HepG2 (cell line): ENCODE data around the gene P3H4. TPM values are rescaled to one million over a fixed set of nuclear protein-coding genes. Genes with fewer than 3 reads are reported as not detected.
A peak's percentile ranks its signal among the peaks of the same experiment; 100 is the strongest.

Source experiments
- DR1 ChIP-seq: sonication (generic); formaldehyde crosslinking; IDR thresholded peaks from 2 replicates; pipeline ENCODE4 v1.8.0; 2021; ENCODE audit warnings: mild to moderate bottlenecking, missing genetic modification reagents, inconsistent platforms
- FOXA3 ChIP-seq: IDR thresholded peaks from 2 replicates; pipeline ENCODE4 v1.6.1; 2016; ENCODE audit warnings: missing genetic modification reagents, missing compliant biosample characterization
- GZF1 ChIP-seq: sonication (generic); formaldehyde crosslinking; IDR thresholded peaks from 2 replicates; pipeline ENCODE4 v1.5.1; 2020; ENCODE audit warnings: mild to moderate bottlenecking, missing genetic modification reagents
- HIVEP1 ChIP-seq: sonication (generic); formaldehyde crosslinking; IDR thresholded peaks from 2 replicates; pipeline ENCODE4 v1.4.0; 2020; ENCODE audit warnings: mild to moderate bottlenecking, missing genetic modification reagents
- KLF11 ChIP-seq: IDR thresholded peaks from 2 replicates; pipeline ENCODE4 v1.6.1; 2016; ENCODE audit warnings: missing compliant biosample characterization
- KLF9 ChIP-seq: IDR thresholded peaks from 2 replicates; pipeline ENCODE4 v1.6.1; 2016; ENCODE audit warnings: low read depth
- MATR3 ChIP-seq: sonication (generic); formaldehyde crosslinking; IDR thresholded peaks from 2 replicates; pipeline ENCODE4 v1.4.0; 2020; ENCODE audit warnings: missing genetic modification reagents
- MZF1 ChIP-seq: sonication (generic); formaldehyde crosslinking; IDR thresholded peaks from 2 replicates; pipeline ENCODE4 v1.8.1; 2023; ENCODE audit warnings: mild to moderate bottlenecking, missing genetic modification reagents, borderline replicate concordance
- NFE2 ChIP-seq: sonication (generic); formaldehyde crosslinking; IDR thresholded peaks from 2 replicates; pipeline ENCODE4 v1.4.0; 2020; ENCODE audit warnings: missing genetic modification reagents
- NKX3-1 ChIP-seq: sonication (generic); formaldehyde crosslinking; IDR thresholded peaks from 2 replicates; pipeline ENCODE4 v1.5.0; 2020; ENCODE audit warnings: missing genetic modification reagents
- TCF7L2 ChIP-seq: IDR thresholded peaks from 2 replicates; pipeline ENCODE4 v1.6.1; 2011; ENCODE audit warnings: mild to moderate bottlenecking, low read depth, low read length, moderate library complexity
- ZSCAN29 ChIP-seq: sonication (generic); formaldehyde crosslinking; conservative IDR thresholded peaks from 2 replicates; pipeline ENCODE4 v1.4.0; 2020; ENCODE audit warnings: mild to moderate bottlenecking, missing genetic modification reagents
- polyA plus RNA-seq, 8 experiments: library from polyadenylated mRNA; depleted of rRNA in 3 of 8; stranded (reverse) in 7 of 8; unstranded in 1 of 8; fragments of >200 nt; fragmentation: Illumina TruSeq in 4 of 8; extraction: Trizol in 4 of 8; gene quantifications; 2 replicates each; pipeline versions ENCODE4 v1.2.1 to v1.2.3, GENCODE V29; 2011 to 2016; ENCODE audit warnings: low read depth in 4 of 8, missing spikeins in 1 of 8, mixed read lengths in 1 of 8; ENCODE audit not compliant: insufficient read depth in 1 of 8
- total RNA-seq, 5 experiments: library from RNA; depleted of rRNA; stranded (reverse); fragments of >200 nt; fragmentation: Illumina TruSeq; extraction: Trizol; gene quantifications; 2 replicates each; pipeline ENCODE4 v1.2.3, GENCODE V29; 2016; ENCODE audit warnings: low read depth in 1 of 5
- TF ChIP-seq, protein P1 (sequence below): sonication (generic); formaldehyde crosslinking; IDR thresholded peaks from one replicate; pipeline ENCODE4 v1.5.1; 2020; ENCODE audit warnings: mild to moderate bottlenecking, missing genetic modification reagents; ENCODE audit errors: not compliant biosample characterization
- TF ChIP-seq, protein P2 (sequence below): sonication (generic); formaldehyde crosslinking; IDR thresholded peaks from 2 replicates; pipeline ENCODE4 v1.8.1; 2022; ENCODE audit warnings: mild to moderate bottlenecking, missing genetic modification reagents

P3H4 gene
- total and polyA plus RNA-seq, 2 of the 13 experiments (the other 11 are each of a cell fraction or from before 2014, with no cell fraction given): 37.1 to 50.6 TPM

DNA sequence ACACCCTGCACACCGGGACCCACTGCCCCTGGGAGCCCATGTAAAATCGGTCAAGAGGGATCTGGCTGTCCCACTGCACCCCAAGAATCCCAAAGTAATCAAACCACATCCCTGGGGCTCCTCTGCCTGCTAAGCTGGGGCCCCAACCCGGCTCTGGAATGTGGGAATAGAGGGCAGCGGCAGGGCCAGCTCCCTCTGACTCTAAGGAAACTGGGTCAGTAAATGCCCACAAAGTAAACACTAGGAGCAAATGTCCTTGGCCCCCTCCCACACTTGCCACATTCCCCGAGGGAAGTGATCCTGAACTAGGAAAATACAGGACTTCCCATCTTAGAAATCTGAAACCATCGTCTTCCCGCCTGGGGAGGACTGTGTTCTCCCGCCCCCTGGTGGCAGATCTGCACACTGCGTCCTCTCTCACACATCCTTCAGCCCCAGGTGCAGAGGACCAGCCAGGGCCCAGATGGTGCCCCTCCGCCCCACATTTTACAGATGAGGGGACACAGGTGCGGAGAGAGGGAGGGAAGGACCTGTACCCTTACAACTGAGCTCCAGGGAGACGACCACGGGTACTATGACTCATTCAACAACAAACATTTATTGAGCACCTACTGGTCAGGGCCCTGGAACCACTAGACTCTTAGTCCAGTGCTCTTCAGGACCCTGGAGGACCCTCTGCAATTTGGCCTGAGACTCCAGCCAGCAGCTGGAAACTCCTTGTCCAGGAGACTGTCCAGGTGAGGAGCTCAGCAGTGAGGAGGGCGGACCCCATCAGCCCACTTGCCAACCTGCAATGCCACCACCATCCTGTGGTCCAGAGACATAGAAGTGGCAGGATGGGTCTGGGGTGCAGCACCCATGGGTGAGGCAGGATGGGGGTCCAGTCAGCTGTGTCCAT lies 10.1 kb downstream of the P3H4 start (continued):
- TF ChIP-seq TCF7L2 (no peak), NFE2 (no peak), MATR3 (no peak), NKX3-1 (CRISPR knock-in tag) (no peak), FOXA3 (CRISPR knock-in tag) (peak; percentile 48; the same call in 1 of the 2 replicates), ZSCAN29 (CRISPR knock-in tag) (peak; percentile 76; the same call in 1 of the 2 replicates), KLF9 (CRISPR knock-in tag) (0 out of 2 replicates have a peak, but pooled peaks have one; percentile 62), DR1 (CRISPR knock-in tag) (no peak), GZF1 (CRISPR knock-in tag) (0 out of 2 replicates have a peak, but pooled peaks have one; percentile 13), KLF11 (CRISPR knock-in tag) (no peak; the same call in 1 of the 2 replicates), MZF1 (CRISPR knock-in tag) (no peak), HIVEP1 (CRISPR knock-in tag) (no peak; the same call in 1 of the 2 replicates)
- TF ChIP-seq, protein P1, sequence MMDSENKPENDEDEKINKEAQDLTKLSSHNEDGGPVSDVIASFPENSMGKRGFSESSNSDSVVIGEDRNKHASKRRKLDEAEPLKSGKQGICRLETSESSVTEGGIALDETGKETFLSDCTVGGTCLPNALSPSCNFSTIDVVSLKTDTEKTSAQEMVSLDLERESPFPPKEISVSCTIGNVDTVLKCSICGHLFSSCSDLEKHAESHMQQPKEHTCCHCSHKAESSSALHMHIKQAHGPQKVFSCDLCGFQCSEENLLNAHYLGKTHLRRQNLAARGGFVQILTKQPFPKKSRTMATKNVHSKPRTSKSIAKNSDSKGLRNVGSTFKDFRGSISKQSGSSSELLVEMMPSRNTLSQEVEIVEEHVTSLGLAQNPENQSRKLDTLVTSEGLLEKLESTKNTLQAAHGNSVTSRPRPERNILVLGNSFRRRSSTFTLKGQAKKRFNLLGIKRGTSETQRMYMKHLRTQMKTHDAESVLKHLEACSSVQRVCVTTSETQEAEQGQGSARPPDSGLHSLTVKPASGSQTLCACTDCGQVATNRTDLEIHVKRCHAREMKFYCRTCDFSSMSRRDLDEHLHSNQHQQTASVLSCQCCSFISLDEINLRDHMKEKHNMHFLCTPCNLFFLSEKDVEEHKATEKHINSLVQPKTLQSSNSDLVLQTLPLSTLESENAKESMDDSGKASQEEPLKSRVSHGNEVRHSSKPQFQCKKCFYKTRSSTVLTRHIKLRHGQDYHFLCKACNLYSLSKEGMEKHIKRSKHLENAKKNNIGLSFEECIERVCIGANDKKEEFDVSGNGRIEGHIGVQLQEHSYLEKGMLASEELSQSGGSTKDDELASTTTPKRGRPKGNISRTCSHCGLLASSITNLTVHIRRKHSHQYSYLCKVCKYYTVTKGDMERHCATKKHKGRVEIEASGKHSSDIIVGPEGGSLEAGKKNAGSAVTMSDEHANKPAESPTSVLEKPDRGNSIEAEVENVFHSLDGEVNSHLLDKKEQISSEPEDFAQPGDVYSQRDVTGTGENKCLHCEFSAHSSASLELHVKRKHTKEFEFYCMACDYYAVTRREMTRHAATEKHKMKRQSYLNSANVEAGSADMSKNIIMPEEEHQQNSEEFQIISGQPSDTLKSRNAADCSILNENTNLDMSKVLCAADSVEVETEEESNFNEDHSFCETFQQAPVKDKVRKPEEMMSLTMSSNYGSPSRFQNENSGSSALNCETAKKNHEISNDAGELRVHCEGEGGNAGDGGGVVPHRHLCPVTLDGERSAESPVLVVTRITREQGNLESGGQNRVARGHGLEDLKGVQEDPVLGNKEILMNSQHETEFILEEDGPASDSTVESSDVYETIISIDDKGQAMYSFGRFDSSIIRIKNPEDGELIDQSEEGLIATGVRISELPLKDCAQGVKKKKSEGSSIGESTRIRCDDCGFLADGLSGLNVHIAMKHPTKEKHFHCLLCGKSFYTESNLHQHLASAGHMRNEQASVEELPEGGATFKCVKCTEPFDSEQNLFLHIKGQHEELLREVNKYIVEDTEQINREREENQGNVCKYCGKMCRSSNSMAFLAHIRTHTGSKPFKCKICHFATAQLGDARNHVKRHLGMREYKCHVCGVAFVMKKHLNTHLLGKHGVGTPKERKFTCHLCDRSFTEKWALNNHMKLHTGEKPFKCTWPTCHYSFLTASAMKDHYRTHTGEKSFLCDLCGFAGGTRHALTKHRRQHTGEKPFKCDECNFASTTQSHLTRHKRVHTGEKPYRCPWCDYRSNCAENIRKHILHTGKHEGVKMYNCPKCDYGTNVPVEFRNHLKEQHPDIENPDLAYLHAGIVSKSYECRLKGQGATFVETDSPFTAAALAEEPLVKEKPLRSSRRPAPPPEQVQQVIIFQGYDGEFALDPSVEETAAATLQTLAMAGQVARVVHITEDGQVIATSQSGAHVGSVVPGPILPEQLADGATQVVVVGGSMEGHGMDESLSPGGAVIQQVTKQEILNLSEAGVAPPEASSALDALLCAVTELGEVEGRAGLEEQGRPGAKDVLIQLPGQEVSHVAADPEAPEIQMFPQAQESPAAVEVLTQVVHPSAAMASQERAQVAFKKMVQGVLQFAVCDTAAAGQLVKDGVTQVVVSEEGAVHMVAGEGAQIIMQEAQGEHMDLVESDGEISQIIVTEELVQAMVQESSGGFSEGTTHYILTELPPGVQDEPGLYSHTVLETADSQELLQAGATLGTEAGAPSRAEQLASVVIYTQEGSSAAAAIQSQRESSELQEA (CRISPR knock-in tag): no peak
- TF ChIP-seq, protein P2, sequence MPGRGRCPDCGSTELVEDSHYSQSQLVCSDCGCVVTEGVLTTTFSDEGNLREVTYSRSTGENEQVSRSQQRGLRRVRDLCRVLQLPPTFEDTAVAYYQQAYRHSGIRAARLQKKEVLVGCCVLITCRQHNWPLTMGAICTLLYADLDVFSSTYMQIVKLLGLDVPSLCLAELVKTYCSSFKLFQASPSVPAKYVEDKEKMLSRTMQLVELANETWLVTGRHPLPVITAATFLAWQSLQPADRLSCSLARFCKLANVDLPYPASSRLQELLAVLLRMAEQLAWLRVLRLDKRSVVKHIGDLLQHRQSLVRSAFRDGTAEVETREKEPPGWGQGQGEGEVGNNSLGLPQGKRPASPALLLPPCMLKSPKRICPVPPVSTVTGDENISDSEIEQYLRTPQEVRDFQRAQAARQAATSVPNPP (CRISPR knock-in tag): no peak
